Testis (tissue), 2 donors: ENCODE data around the gene NUDT8.
"Not testable (repeated sequence)": the region's sequence is repeated elsewhere in the genome, so short reads cannot be mapped to it uniquely, and the experiment has no call there.

Source experiments
- CTCF ChIP-seq, 3 experiments: fragments of 450-650 bp in 2 of 3; fragments of 200-600 bp in 1 of 3; sonication (generic) in 1 of 3; IDR thresholded peaks; one replicate each; pipeline ENCODE4 v1.5.1; 2016 to 2019; ENCODE audit warnings: antibody characterized with exemption in 3 of 3, mild to moderate bottlenecking in 2 of 3, moderate library complexity in 1 of 3
- POLR2A ChIP-seq: fragments of 450-650 bp; IDR thresholded peaks from one replicate; pipeline ENCODE4 v1.6.1; 2017; ENCODE audit warnings: antibody characterized with exemption, mild to moderate bottlenecking, moderate library complexity

- not testable (repeated sequence) for TF ChIP-seq CTCF (IDR thresholded peaks at IDR 0.05); POLR2A
Observed at GRCh38 chr11:67597458-67597857, 32.3 kb downstream of the NUDT8 start.
